ENCODE results near the gene PLXNA4. TPM values are rescaled to one million over a fixed set of nuclear protein-coding genes. Genes with fewer than 3 reads are reported as not detected.

PLXNA4 gene
- total RNA-seq, 2 experiments from 2014 or later = 0.18 to 0.70 TPM

DNA sequence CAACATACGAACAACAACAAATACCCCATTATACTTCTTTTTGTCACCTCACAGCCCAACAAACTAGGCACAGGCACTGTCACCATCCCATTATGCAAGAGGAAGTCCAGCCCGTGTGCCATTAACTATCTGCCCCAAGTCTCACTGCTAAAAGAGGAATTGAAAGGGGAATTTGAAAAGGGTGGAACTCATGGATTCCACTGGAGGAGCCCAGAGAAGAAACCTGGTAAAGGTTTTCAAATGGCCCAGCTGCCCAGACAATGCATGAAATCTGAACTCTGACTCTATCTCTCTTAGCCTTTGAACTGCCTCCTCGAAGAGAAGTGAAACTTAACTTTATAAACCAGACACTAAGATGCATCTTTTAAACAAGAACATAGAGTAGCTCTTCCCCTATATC, 130.0 kb downstream of the PLXNA4 start:
- DNase-seq = no peak
- intact Hi-C loops (cut with micrococcal nuclease) = no loop called here
- ChIA-PET POLR2A (interaction anchor here (0.9 kb wide), 1 partner anchor 20 kb away, joined by 3 read pairs; no protein-coding TSS in a partner anchor), CTCF (interaction anchor here (1.4 kb wide), 2 partner anchors 9 to 134 kb away, joined by 4 to 6 read pairs; no protein-coding TSS in a partner anchor)
- Mint-ChIP-seq H3K27me3 (no peaks in the 10 kb centered on the region), H3K36me3 (ENCODE audit: low read depth) (no peaks in the 10 kb centered on the region), H3K4me1 (ENCODE audit: low read depth) (peaks cover 46% of the 10 kb centered on the region), H3K9me3 (peaks cover 4% of the 10 kb centered on the region), H3K27ac (no peak overlapping the region), H3K4me3 (no peak overlapping the region)
- no peak for ATAC-seq
- TF ChIP-seq, protein P1, sequence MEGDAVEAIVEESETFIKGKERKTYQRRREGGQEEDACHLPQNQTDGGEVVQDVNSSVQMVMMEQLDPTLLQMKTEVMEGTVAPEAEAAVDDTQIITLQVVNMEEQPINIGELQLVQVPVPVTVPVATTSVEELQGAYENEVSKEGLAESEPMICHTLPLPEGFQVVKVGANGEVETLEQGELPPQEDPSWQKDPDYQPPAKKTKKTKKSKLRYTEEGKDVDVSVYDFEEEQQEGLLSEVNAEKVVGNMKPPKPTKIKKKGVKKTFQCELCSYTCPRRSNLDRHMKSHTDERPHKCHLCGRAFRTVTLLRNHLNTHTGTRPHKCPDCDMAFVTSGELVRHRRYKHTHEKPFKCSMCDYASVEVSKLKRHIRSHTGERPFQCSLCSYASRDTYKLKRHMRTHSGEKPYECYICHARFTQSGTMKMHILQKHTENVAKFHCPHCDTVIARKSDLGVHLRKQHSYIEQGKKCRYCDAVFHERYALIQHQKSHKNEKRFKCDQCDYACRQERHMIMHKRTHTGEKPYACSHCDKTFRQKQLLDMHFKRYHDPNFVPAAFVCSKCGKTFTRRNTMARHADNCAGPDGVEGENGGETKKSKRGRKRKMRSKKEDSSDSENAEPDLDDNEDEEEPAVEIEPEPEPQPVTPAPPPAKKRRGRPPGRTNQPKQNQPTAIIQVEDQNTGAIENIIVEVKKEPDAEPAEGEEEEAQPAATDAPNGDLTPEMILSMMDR (IDR thresholded peaks at IDR 0.05) = no peak

GRCh38 chr7:132443761-132444520, 132.3 kb downstream of the PLXNA4 start:
- TF ChIP-seq, protein P1 (IDR thresholded peaks at IDR 0.05) = no peak
- intact Hi-C loops (cut with micrococcal nuclease) = no loop called here
- no peaks in the 10 kb centered on the region for H3K27me3 Mint-ChIP-seq
- POLR2A ChIA-PET = no interaction called here
- no peak overlapping the region for H3K4me3 Mint-ChIP-seq
- H3K9me3 Mint-ChIP-seq = no peaks in the 10 kb centered on the region
- no peaks in the 10 kb centered on the region for H3K36me3 Mint-ChIP-seq (ENCODE audit: low read depth)
- no peak for DNase-seq
- CTCF ChIA-PET = no interaction called here
- no peak overlapping the region for H3K27ac Mint-ChIP-seq
- H3K4me1 Mint-ChIP-seq (ENCODE audit: low read depth) = peaks cover 33% of the 10 kb centered on the region
- ATAC-seq = no peak

DNA sequence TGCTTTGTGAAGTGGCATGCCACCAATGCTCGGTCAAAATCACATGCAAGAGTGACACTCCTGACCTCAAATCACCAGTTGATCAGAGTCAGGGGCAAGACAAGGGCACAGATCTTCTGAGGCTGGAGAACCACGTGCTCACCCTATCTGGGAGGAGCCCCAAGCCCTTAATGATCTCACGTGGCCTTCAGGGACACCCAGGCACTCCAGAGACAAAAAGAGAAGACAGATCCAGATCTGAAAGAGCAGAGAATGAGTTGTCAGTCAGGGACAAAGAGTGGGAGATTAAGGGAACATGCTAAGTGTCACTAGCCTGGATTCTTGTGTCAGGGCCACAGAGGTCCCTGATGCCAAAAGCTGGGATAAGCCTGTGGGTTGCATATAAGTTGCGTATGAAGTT, 134.3 kb downstream of the PLXNA4 start:
- intact Hi-C loops (cut with micrococcal nuclease) = no loop called here
- Mint-ChIP-seq H3K9me3 (no peaks in the 10 kb centered on the region), H3K36me3 (ENCODE audit: low read depth) (no peaks in the 10 kb centered on the region), H3K4me3 (no peak overlapping the region), H3K27ac (no peak overlapping the region), H3K27me3 (no peaks in the 10 kb centered on the region), H3K4me1 (ENCODE audit: low read depth) (peaks cover 39% of the 10 kb centered on the region)
- ChIA-PET CTCF (no interaction called here), POLR2A (interaction anchor here (2.1 kb wide), 1 partner anchor 11 kb away, joined by 12 read pairs; no protein-coding TSS in a partner anchor)
- DNase-seq (no peak), ATAC-seq (no peak)
- TF ChIP-seq, protein P1 (IDR thresholded peaks at IDR 0.05) = no peak

DNA sequence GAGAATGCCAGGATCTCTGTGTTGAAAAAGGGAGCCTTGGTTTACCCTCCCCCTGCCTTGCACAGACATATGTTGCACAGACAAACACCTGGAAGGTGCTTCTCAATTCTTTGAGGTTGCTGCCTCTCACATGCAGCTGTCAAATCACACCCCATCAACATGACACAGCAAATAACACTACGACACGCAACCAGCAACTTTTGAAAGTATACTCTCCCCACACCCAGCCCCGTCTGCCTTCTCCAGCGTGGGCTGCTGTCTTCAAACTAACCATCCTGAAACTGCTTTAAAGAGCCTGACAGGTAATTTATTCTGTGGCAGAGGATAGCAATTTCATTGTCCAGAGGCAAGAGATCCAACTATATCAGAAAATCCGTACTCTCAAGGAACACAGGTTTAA, 136.1 kb downstream of the PLXNA4 start:
- peaks cover 46% of the 10 kb centered on the region for H3K4me1 Mint-ChIP-seq (ENCODE audit: low read depth)
- ChIA-PET CTCF (interaction anchor here (0.8 to 1.1 kb wide), 2 partner anchors 10 to 140 kb away, joined by 3 read pairs; no protein-coding TSS in a partner anchor), POLR2A (interaction anchor here (2.1 kb wide), 1 partner anchor 9 kb away, joined by 12 read pairs; no protein-coding TSS in a partner anchor)
- no peak overlapping the region for H3K27ac Mint-ChIP-seq
- no peaks in the 10 kb centered on the region for H3K27me3 Mint-ChIP-seq
- intact Hi-C loops (cut with micrococcal nuclease) = no loop called here
- no peak overlapping the region for H3K4me3 Mint-ChIP-seq
- peak; percentile 13 for ATAC-seq
- no peaks in the 10 kb centered on the region for H3K9me3 Mint-ChIP-seq
- peak; percentile 47 for DNase-seq
- TF ChIP-seq, protein P1 (IDR thresholded peaks at IDR 0.05) = no peak
- H3K36me3 Mint-ChIP-seq (ENCODE audit: low read depth) = no peaks in the 10 kb centered on the region

DNA sequence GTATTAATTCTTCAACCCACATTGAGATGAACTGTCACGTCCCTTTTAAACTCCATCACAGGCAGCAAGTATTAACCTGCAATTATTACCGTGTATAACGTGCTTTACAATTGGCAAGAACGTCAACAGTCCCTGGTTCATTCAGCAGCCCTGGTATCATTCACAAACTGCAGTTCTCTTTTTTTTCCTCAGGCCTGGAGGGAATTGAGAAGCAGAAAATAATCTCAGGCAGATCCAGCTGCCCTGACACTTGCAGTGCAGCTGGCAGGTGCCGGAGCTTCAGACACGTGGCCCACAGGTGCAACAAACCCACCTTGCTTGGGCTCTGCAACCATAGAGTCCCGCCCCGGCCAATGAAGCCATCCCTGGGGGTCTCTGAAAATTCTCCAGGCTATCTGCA, 137.3 kb downstream of the PLXNA4 start:
- no peak overlapping the region for H3K27ac Mint-ChIP-seq
- H3K4me1 Mint-ChIP-seq (ENCODE audit: low read depth) = peaks cover 57% of the 10 kb centered on the region
- POLR2A ChIA-PET = interaction anchor here (1.3 kb wide), 1 partner anchor 15 kb away, joined by 4 read pairs; no protein-coding TSS in a partner anchor
- DNase-seq = no peak
- intact Hi-C loops (cut with micrococcal nuclease) = no loop called here
- CTCF ChIA-PET = interaction anchor here (0.7 to 1.4 kb wide), 3 partner anchors 8 to 142 kb away, joined by 3 to 5 read pairs (median 3); no protein-coding TSS in a partner anchor
- no peaks in the 10 kb centered on the region for H3K27me3 Mint-ChIP-seq
- ATAC-seq = no peak
- no peaks in the 10 kb centered on the region for H3K9me3 Mint-ChIP-seq
- TF ChIP-seq, protein P1 (IDR thresholded peaks at IDR 0.05) = no peak
- no peaks in the 10 kb centered on the region for H3K36me3 Mint-ChIP-seq (ENCODE audit: low read depth)
- no peak overlapping the region for H3K4me3 Mint-ChIP-seq

Measured in activated CD8-positive, alpha-beta T cell treated with anti-CD3 and anti-CD28 coated beads for 36 hours (primary cell).